Gastrocnemius medialis (tissue), 4 donors: ENCODE measurements around the gene PLB1. TPM values are rescaled to one million over a fixed set of nuclear protein-coding genes. Genes with fewer than 3 reads are reported as not detected.

ENCODE experiments used
- ATAC-seq, 2 donors: fragments of 150-250 bp; one replicate each; pipeline ENCODE4 v1.9.1; 2016
- DNase-seq, 2 donors: peaks; one replicate each; pipeline ENCODE4 v3.0.0-alpha.2; 2019
- H3K27ac ChIP-seq, 4 donors: fragments of 200-600 bp; sonication (generic); 1 replicate in 1 of 4; 2 replicates in 3 of 4; pipeline ENCODE4 v1.5.1; 2016 to 2018; ENCODE audit warnings: mild to moderate bottlenecking in 2 of 4, moderate library complexity in 1 of 4
- H3K27me3 ChIP-seq, 3 donors: fragments of 200-600 bp; sonication (generic) in 2 of 3; 1 replicate in 1 of 3; 2 replicates in 2 of 3; pipeline versions ENCODE4 v1.5.1 to v1.6.0; 2016 to 2019; ENCODE audit warnings: mild to moderate bottlenecking in 1 of 3, moderate library complexity in 1 of 3
- H3K36me3 ChIP-seq, 2 donors: fragments of 200-600 bp; sonication (generic) in 1 of 2; one replicate each; pipeline ENCODE4 v1.5.1; 2017 to 2018
- H3K4me1 ChIP-seq, 2 donors: fragments of 200-600 bp; sonication (generic) in 1 of 2; one replicate each; pipeline ENCODE4 v1.5.1; 2016 to 2017; ENCODE audit warnings: mild to moderate bottlenecking in 2 of 2
- H3K4me3 ChIP-seq, 4 donors: fragments of 200-600 bp; sonication (generic) in 3 of 4; 1 replicate in 1 of 4; 2 replicates in 3 of 4; pipeline ENCODE4 v1.5.1; 2016 to 2019; ENCODE audit warnings: mild to moderate bottlenecking in 2 of 4
- H3K9me3 ChIP-seq, 3 donors: fragments of 200-600 bp; sonication (generic) in 2 of 3; 1 replicate in 1 of 3; 2 replicates in 2 of 3; pipeline ENCODE4 v1.5.1; 2016 to 2019
- CTCF ChIP-seq, 5 experiments: fragments of 450-650 bp in 3 of 5; fragments of 200-600 bp in 2 of 5; sonication (generic) in 2 of 5; IDR thresholded peaks in 4 of 5; conservative IDR thresholded peaks in 1 of 5; 1 replicate in 4 of 5; 2 replicates in 1 of 5; pipeline ENCODE4 v1.5.1; 2016 to 2019; ENCODE audit warnings: antibody characterized with exemption in 5 of 5, mild to moderate bottlenecking in 3 of 5, moderate library complexity in 3 of 5
- POLR2A ChIP-seq, 2 donors: fragments of 450-650 bp; IDR thresholded peaks; one replicate each; pipeline ENCODE4 v1.6.1; 2017; ENCODE audit warnings: antibody characterized with exemption in 2 of 2, mild to moderate bottlenecking in 2 of 2, moderate library complexity in 2 of 2
- in situ Hi-C, 4 donors: fragments of 200-750 bp; cut with MboI; loops; one replicate each; pipeline versions ENCODE4 v1.15.0 to v1.8.0; 2017; ENCODE audit warnings: low sequenced_read_pairs in 4 of 4
- intact Hi-C: fragments of 100-400 bp; cut with DNase I; formaldehyde crosslinking; loops from one replicate; pipeline ENCODE4 v1.15.1; 2023; ENCODE audit warnings: low total_unique reads
- total RNA-seq, 4 donors: library from RNA; depleted of rRNA; stranded (reverse); fragments of >200 nt; gene quantifications; one replicate each; pipeline versions ENCODE4 v1.1.0 to v1.2.3, GENCODE V29; 2016

PLB1 gene
- total RNA-seq, 4 donors from 2014 or later, result 1.2 to 4.3 (median 2.8) TPM

- no peaks in the 10 kb centered on the region for H3K9me3 ChIP-seq
- no peaks in the 10 kb centered on the region for H3K4me1 ChIP-seq
- DNase-seq, result no peak
- ATAC-seq, result no peak
- no peaks in the 10 kb centered on the region for H3K36me3 ChIP-seq
- intact Hi-C loops, result no loop called here
- no peak overlapping the region for H3K27ac ChIP-seq
- no peaks in the 10 kb centered on the region for H3K27me3 ChIP-seq
- in situ Hi-C loops, result no loop called here
- TF ChIP-seq CTCF (IDR thresholded peaks at IDR 0.05 in 4 of 5, conservative IDR thresholded peaks at IDR 0.05 in 1 of 5) (no peak), POLR2A (IDR thresholded peaks at IDR 0.05) (no peak)
- H3K4me3 ChIP-seq, result no peak overlapping the region
These were observed 9.5 kb downstream of the PLB1 start for GRCh38 chr2:28505361-28505760.

GRCh38 chr2:28506112-28506910 is 10.5 kb downstream of the PLB1 start:
- Histone ChIP-seq H3K36me3 (no peaks in the 10 kb centered on the region), H3K27ac (no peak overlapping the region), H3K27me3 (no peaks in the 10 kb centered on the region), H3K4me1 (no peaks in the 10 kb centered on the region), H3K9me3 (no peaks in the 10 kb centered on the region), H3K4me3 (no peak overlapping the region)
- in situ Hi-C loops, result no loop called here
- DNase-seq (no peak), ATAC-seq (no peak)
- TF ChIP-seq CTCF (IDR thresholded peaks at IDR 0.05 in 4 of 5, conservative IDR thresholded peaks at IDR 0.05 in 1 of 5), result no peak
- TF ChIP-seq POLR2A (IDR thresholded peaks at IDR 0.05), result no peak
- intact Hi-C loops, result no loop called here

- Histone ChIP-seq H3K27me3 (no peaks in the 10 kb centered on the region), H3K36me3 (no peaks in the 10 kb centered on the region), H3K4me3 (no peak overlapping the region), H3K9me3 (no peaks in the 10 kb centered on the region), H3K27ac (no peak overlapping the region), H3K4me1 (no peaks in the 10 kb centered on the region)
- ATAC-seq (peak in 1 of 2 donors; percentile 22), DNase-seq (no peak)
- in situ Hi-C loops (no loop called here), intact Hi-C loops (no loop called here)
- TF ChIP-seq CTCF (IDR thresholded peaks at IDR 0.05 in 4 of 5, conservative IDR thresholded peaks at IDR 0.05 in 1 of 5), result no peak
- TF ChIP-seq POLR2A (IDR thresholded peaks at IDR 0.05), result no peak
These were observed 12.2 kb downstream of the PLB1 start for GRCh38 chr2:28507796-28508764.

GRCh38 chr2:28509361-28509760 is 13.5 kb downstream of the PLB1 start:
- Histone ChIP-seq H3K9me3 (no peaks in the 10 kb centered on the region), H3K27ac (no peak overlapping the region), H3K4me1 (no peaks in the 10 kb centered on the region), H3K27me3 (no peaks in the 10 kb centered on the region), H3K4me3 (no peak overlapping the region), H3K36me3 (no peaks in the 10 kb centered on the region)
- intact Hi-C loops, result no loop called here
- in situ Hi-C loops, result no loop called here
- ATAC-seq, result no peak
- no peak for DNase-seq
- TF ChIP-seq POLR2A (IDR thresholded peaks at IDR 0.05) (no peak), CTCF (IDR thresholded peaks at IDR 0.05 in 4 of 5, conservative IDR thresholded peaks at IDR 0.05 in 1 of 5) (no peak)
